Thyroid gland (tissue), 4 donors: ENCODE results near the gene SSBP1.

Experiments
- POLR2A ChIP-seq, 2 donors: fragments of 450-650 bp; IDR thresholded peaks; one replicate each; pipeline ENCODE4 v1.6.1; 2017; ENCODE audit warnings: antibody characterized with exemption in 2 of 2, mild to moderate bottlenecking in 2 of 2, moderate library complexity in 1 of 2
- TF ChIP-seq, protein P1 (sequence below), 6 experiments: fragments of 200-600 bp in 3 of 6; fragments of 450-650 bp in 3 of 6; sonication (generic) in 3 of 6; IDR thresholded peaks; one replicate each; pipeline ENCODE4 v1.5.1; 2016 to 2019; ENCODE audit warnings: antibody characterized with exemption in 6 of 6, mild to moderate bottlenecking in 2 of 6, inconsistent platforms in 1 of 6, moderate library complexity in 1 of 6

- TF ChIP-seq, protein P1, sequence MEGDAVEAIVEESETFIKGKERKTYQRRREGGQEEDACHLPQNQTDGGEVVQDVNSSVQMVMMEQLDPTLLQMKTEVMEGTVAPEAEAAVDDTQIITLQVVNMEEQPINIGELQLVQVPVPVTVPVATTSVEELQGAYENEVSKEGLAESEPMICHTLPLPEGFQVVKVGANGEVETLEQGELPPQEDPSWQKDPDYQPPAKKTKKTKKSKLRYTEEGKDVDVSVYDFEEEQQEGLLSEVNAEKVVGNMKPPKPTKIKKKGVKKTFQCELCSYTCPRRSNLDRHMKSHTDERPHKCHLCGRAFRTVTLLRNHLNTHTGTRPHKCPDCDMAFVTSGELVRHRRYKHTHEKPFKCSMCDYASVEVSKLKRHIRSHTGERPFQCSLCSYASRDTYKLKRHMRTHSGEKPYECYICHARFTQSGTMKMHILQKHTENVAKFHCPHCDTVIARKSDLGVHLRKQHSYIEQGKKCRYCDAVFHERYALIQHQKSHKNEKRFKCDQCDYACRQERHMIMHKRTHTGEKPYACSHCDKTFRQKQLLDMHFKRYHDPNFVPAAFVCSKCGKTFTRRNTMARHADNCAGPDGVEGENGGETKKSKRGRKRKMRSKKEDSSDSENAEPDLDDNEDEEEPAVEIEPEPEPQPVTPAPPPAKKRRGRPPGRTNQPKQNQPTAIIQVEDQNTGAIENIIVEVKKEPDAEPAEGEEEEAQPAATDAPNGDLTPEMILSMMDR (IDR thresholded peaks at IDR 0.05), result no peak
- no peak for TF ChIP-seq POLR2A (IDR thresholded peaks at IDR 0.05)
Observed at GRCh38 chr7:141709749-141710148, 28.4 kb upstream of the SSBP1 start.
